CD14-positive monocyte (primary cell): Measurements from ENCODE around the gene BCAN. TPM values are rescaled to one million over a fixed set of nuclear protein-coding genes. Genes with fewer than 3 reads are reported as not detected.

Source experiments
- DNase-seq, 3 donors: peaks; one replicate each; pipeline ENCODE4 v3.0.0-alpha.2; 2011 to 2022
- H2AFZ ChIP-seq: 2 replicates; pipeline ENCODE4 v1.6.0; 2012; ENCODE audit warnings: mild to moderate bottlenecking, low read depth, low read length, inconsistent platforms; ENCODE audit not compliant: insufficient read depth, poor library complexity, severe bottlenecking
- H3K27ac ChIP-seq, 2 donors: 1 replicate in 1 of 2; 2 replicates in 1 of 2; pipeline ENCODE4 v1.5.1; 2012 to 2013; ENCODE audit warnings: low read length in 2 of 2, control low read depth in 1 of 2, inconsistent platforms in 1 of 2, low read depth in 1 of 2, mild to moderate bottlenecking in 1 of 2
- H3K27me3 ChIP-seq, 2 donors: one replicate each; pipeline versions ENCODE4 v1.6.0 to v1.6.1; 2011 to 2013; ENCODE audit warnings: low read length in 2 of 2; ENCODE audit not compliant: control insufficient read depth in 2 of 2, insufficient read depth in 2 of 2
- H3K36me3 ChIP-seq, 2 donors: replicated peaks in 1 of 2; 1 replicate in 1 of 2; 2 replicates in 1 of 2; pipeline versions ENCODE4 v1.5.1 to v1.6.1; 2012 to 2013; ENCODE audit warnings: low read length in 2 of 2, control low read depth in 1 of 2, inconsistent platforms in 1 of 2, mild to moderate bottlenecking in 1 of 2; ENCODE audit not compliant: insufficient read depth in 2 of 2, control insufficient read depth in 1 of 2
- H3K4me1 ChIP-seq, 2 donors: 1 replicate in 1 of 2; 2 replicates in 1 of 2; pipeline versions ENCODE4 v1.5.1 to v1.6.1; 2012 to 2013; ENCODE audit warnings: low read length in 2 of 2, control low read depth in 1 of 2, inconsistent platforms in 1 of 2, mild to moderate bottlenecking in 1 of 2, moderate library complexity in 1 of 2; ENCODE audit not compliant: insufficient read depth in 2 of 2, control insufficient read depth in 1 of 2
- H3K4me2 ChIP-seq: replicated peaks from 2 replicates; pipeline ENCODE3; 2012; ENCODE audit warnings: low read length, moderate library complexity, mild to moderate bottlenecking; ENCODE audit not compliant: poor library complexity, severe bottlenecking; ENCODE audit errors: extremely low read depth
- H3K4me3 ChIP-seq, 3 experiments: fragments of 200-600 bp in 1 of 3; sonication (generic) in 1 of 3; replicated peaks in 1 of 3; 1 replicate in 2 of 3; 2 replicates in 1 of 3; pipeline ENCODE4 v1.5.1; 2011 to 2013; ENCODE audit warnings: low read length in 3 of 3, mild to moderate bottlenecking in 3 of 3, control low read depth in 2 of 3, low read depth in 2 of 3, inconsistent platforms in 1 of 3, moderate library complexity in 1 of 3
- H3K79me2 ChIP-seq: 2 replicates; pipeline ENCODE4 v1.6.0; 2012; ENCODE audit warnings: mild to moderate bottlenecking, control low read depth, inconsistent platforms, low read length, moderate library complexity; ENCODE audit not compliant: insufficient read depth
- H3K9ac ChIP-seq: 2 replicates; pipeline ENCODE4 v1.6.0; 2017; ENCODE audit warnings: low read length, mild to moderate bottlenecking; ENCODE audit not compliant: insufficient read depth, poor library complexity, severe bottlenecking
- H3K9me3 ChIP-seq, 2 donors: replicated peaks in 1 of 2; 1 replicate in 1 of 2; 2 replicates in 1 of 2; pipeline versions ENCODE4 v1.5.1 to v1.6.1; 2012 to 2013; ENCODE audit warnings: low read length in 2 of 2, control low read depth in 1 of 2; ENCODE audit not compliant: control insufficient read depth in 1 of 2, insufficient read depth in 1 of 2
- H4K20me1 ChIP-seq: 2 replicates; pipeline ENCODE4 v1.6.0; 2012; ENCODE audit warnings: mild to moderate bottlenecking, low read length, control low read depth, moderate library complexity; ENCODE audit not compliant: insufficient read depth
- H3K27ac Mint-ChIP-seq, 7 donors: one replicate each; pipeline ENCODE4 v1.8.0; 2020; ENCODE audit warnings: mild to moderate bottlenecking in 7 of 7, mixed read lengths in 7 of 7, moderate library complexity in 6 of 7, inconsistent platforms in 2 of 7
- H3K27me3 Mint-ChIP-seq, 3 donors: one replicate each; pipeline ENCODE4 v1.8.0; 2021 to 2022; ENCODE audit warnings: low read depth in 3 of 3, mild to moderate bottlenecking in 3 of 3, mixed read lengths in 3 of 3, moderate library complexity in 3 of 3, inconsistent platforms in 1 of 3
- H3K36me3 Mint-ChIP-seq, 2 donors: one replicate each; pipeline ENCODE4 v1.8.0; 2020; ENCODE audit warnings: mixed read lengths in 2 of 2, inconsistent platforms in 1 of 2, mild to moderate bottlenecking in 1 of 2
- H3K4me1 Mint-ChIP-seq: one replicate; pipeline ENCODE4 v1.8.0; 2020; ENCODE audit warnings: mild to moderate bottlenecking, mixed read lengths
- H3K4me3 Mint-ChIP-seq, 2 donors: one replicate each; pipeline ENCODE4 v1.8.0; 2020; ENCODE audit warnings: mild to moderate bottlenecking in 2 of 2, mixed read lengths in 2 of 2, moderate library complexity in 1 of 2
- H3K9me3 Mint-ChIP-seq, 7 donors: one replicate each; pipeline ENCODE4 v1.8.0; 2020 to 2022; ENCODE audit warnings: mixed read lengths in 7 of 7, mild to moderate bottlenecking in 6 of 7, moderate library complexity in 6 of 7, inconsistent platforms in 2 of 7
- WGBS: methylation state at CpG from one replicate; pipeline ENCODE4 v1.1.5; 2013; ENCODE audit warnings: missing lambda C conversion rate; ENCODE audit not compliant: insufficient coverage; 5-methylcytosine and 5-hydroxymethylcytosine counted together
- intact Hi-C, 2 donors: fragments of 100-400 bp; cut with micrococcal nuclease; formaldehyde crosslinking; loops; one replicate each; pipeline versions ENCODE4 v1.15.0 to v1.15.1; 2023
- polyA plus RNA-seq, 3 donors: library from polyadenylated mRNA; depleted of rRNA in 1 of 3; unstranded in 2 of 3; stranded (reverse) in 1 of 3; fragments of 300-500 nt in 2 of 3; fragments of >200 nt in 1 of 3; fragmentation: Illumina TruSeq in 2 of 3; gene quantifications; 1 replicate in 2 of 3; 2 replicates in 1 of 3; pipeline ENCODE4 v1.2.3, GENCODE V29; 2012 to 2021
- TF ChIP-seq, protein P1 (sequence below): fragments of 200-600 bp; IDR thresholded peaks from one replicate; pipeline ENCODE4 v1.8.0; 2022; ENCODE audit warnings: antibody characterized with exemption, mild to moderate bottlenecking

Gene BCAN
- polyA plus RNA-seq, 3 donors = not detected

DNA sequence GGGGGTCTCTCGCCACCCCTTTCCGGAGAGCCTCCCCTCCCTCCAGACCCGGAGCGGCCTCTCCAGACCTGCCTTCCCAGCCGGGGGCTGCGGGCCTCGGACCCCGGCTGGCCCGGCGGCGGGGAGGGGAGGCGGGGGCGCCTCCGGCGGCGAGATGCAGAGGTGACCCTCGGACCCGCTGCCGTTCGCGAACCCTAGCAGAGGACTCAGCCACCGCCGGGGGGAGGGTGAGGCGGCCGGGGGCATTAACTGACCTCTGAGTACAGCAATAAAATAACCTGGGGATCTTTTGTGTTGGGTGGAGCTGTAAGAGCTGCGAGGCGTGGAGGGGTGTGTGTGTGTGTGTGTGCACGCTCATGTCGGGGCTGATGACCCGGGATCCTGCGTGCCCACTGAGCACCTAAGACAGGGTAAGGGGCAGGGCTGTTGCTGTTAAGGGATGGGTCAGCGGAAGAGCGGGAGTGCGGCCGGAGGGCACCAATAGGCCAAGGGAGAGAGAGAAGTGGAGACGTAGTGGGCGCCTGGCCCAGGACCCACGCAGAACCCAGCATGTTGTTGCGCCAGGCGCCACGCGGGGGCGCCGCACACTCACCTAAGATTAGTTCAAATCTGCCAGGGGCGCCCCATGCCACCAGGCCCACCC lies 16.4 kb upstream of the BCAN start:
- H3K27ac Mint-ChIP-seq = no peak overlapping the region
- peaks cover 0 to 2% of the 10 kb centered on the region in 2 donors for H3K36me3 Mint-ChIP-seq
- Histone ChIP-seq H2AFZ (peak overlapping the region; percentile 45), H3K4me3 (no peak overlapping the region), H3K9me3 (peaks cover 0 to 8% of the 10 kb centered on the region in 2 donors), H3K4me2 (peak overlapping the region; percentile 30), H4K20me1 (no peaks in the 10 kb centered on the region), H3K27ac (no peak overlapping the region), H3K79me2 (no peaks in the 10 kb centered on the region), H3K36me3 (no peaks in the 10 kb centered on the region), H3K9ac (no peak overlapping the region), H3K27me3 (peaks cover 49 to 77% of the 10 kb centered on the region in 2 donors), H3K4me1 (peaks cover 14 to 22% of the 10 kb centered on the region in 2 donors)
- intact Hi-C loops = loop anchor here (2.0 to 10.0 kb wide), 5 partner anchors 31 to 102 kb away; partner anchors contain the start of genes NES (in 2 of the 2), ISG20L2 (in 1 of the 2) and METTL25B (in 1 of the 2)
- TF ChIP-seq, protein P1, sequence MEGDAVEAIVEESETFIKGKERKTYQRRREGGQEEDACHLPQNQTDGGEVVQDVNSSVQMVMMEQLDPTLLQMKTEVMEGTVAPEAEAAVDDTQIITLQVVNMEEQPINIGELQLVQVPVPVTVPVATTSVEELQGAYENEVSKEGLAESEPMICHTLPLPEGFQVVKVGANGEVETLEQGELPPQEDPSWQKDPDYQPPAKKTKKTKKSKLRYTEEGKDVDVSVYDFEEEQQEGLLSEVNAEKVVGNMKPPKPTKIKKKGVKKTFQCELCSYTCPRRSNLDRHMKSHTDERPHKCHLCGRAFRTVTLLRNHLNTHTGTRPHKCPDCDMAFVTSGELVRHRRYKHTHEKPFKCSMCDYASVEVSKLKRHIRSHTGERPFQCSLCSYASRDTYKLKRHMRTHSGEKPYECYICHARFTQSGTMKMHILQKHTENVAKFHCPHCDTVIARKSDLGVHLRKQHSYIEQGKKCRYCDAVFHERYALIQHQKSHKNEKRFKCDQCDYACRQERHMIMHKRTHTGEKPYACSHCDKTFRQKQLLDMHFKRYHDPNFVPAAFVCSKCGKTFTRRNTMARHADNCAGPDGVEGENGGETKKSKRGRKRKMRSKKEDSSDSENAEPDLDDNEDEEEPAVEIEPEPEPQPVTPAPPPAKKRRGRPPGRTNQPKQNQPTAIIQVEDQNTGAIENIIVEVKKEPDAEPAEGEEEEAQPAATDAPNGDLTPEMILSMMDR = peak; percentile 95
- DNase-seq = peak; percentile 33 to 61 (median 51)
- H3K27me3 Mint-ChIP-seq = peaks cover 64 to 90% (median 85%) of the 10 kb centered on the region in 3 donors
- 3% methylated on average over 28 of the region's 45 CpGs for WGBS
- peaks cover 0 to 12% (median 5%) of the 10 kb centered on the region in 7 donors for H3K9me3 Mint-ChIP-seq
- H3K4me3 Mint-ChIP-seq = peak overlapping the region; percentile 59 to 92
- peaks cover 10% of the 10 kb centered on the region for H3K4me1 Mint-ChIP-seq

DNA sequence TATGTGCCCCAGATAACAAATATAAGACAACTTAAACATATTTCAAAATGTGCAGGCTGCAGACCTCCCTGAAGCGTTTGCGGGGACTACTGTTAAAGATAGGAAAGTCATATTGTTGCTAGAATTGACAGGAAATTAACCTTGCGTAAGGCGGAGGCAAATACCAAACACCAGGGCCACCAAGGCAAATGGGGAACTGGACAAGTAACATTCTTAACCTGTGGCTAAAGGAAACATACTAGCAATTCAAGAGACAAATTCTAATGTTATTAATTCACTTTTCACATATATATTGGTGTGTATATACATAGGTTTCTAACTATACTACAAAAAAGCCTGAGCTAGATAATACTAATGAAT lies 15.9 kb upstream of the BCAN start:
- Mint-ChIP-seq H3K9me3 (peaks cover 0 to 12% (median 5%) of the 10 kb centered on the region in 7 donors), H3K27me3 (peaks cover 65 to 91% (median 89%) of the 10 kb centered on the region in 3 donors), H3K27ac (no peak overlapping the region), H3K36me3 (peaks cover 0 to 2% of the 10 kb centered on the region in 2 donors), H3K4me3 (peak overlapping the region in 1 of 2 donors; percentile 92), H3K4me1 (peaks cover 10% of the 10 kb centered on the region)
- no peaks in the 10 kb centered on the region for H4K20me1 ChIP-seq
- H2AFZ ChIP-seq = no peak overlapping the region
- H3K27ac ChIP-seq = no peak overlapping the region
- H3K79me2 ChIP-seq = no peaks in the 10 kb centered on the region
- H3K9ac ChIP-seq = no peak overlapping the region
- H3K4me3 ChIP-seq = no peak overlapping the region
- DNase-seq = no peak
- intact Hi-C loops = loop anchor here (2.0 to 10.0 kb wide), 5 partner anchors 31 to 101 kb away; partner anchors contain the start of genes NES (in 2 of the 2), ISG20L2 (in 1 of the 2) and METTL25B (in 1 of the 2)
- H3K27me3 ChIP-seq = peaks cover 51 to 76% of the 10 kb centered on the region in 2 donors
- H3K4me2 ChIP-seq = no peak overlapping the region
- WGBS = no CpG with 5 or more reads among the region's 4 CpGs
- TF ChIP-seq, protein P1 = peak; percentile 61
- H3K4me1 ChIP-seq = peaks cover 14 to 22% of the 10 kb centered on the region in 2 donors
- H3K9me3 ChIP-seq = peaks cover 0 to 8% of the 10 kb centered on the region in 2 donors
- H3K36me3 ChIP-seq = no peaks in the 10 kb centered on the region
